MM.1S (cell line): ENCODE data around the gene DUSP8.

ENCODE experiments used
- DNase-seq: peaks from one replicate; pipeline ENCODE4 v3.0.0-alpha.2; 2015
- H2AFZ ChIP-seq: fragments of 300-600 bp; sonication (generic); 2 replicates; pipeline ENCODE4 v1.6.0; 2016; ENCODE audit warnings: antibody characterized with exemption, low read length
- H3F3A ChIP-seq: fragments of 300-600 bp; sonication (generic); 2 replicates; pipeline ENCODE4 v1.6.1; 2016; ENCODE audit warnings: mild to moderate bottlenecking, antibody characterized with exemption, low read length, moderate library complexity, mixed read lengths; ENCODE audit not compliant: insufficient read depth
- H3K27ac ChIP-seq: fragments of 300-600 bp; sonication (generic); 2 replicates; pipeline ENCODE4 v1.5.1; 2016; ENCODE audit warnings: mild to moderate bottlenecking, low read length
- H3K27me3 ChIP-seq: fragments of 300-600 bp; sonication (generic); replicated peaks from 2 replicates; pipeline ENCODE4 v1.6.0; 2016; ENCODE audit warnings: low read length; ENCODE audit not compliant: insufficient read depth
- H3K36me3 ChIP-seq: fragments of 300-600 bp; sonication (generic); replicated peaks from 2 replicates; pipeline ENCODE4 v1.6.1; 2016; ENCODE audit warnings: mild to moderate bottlenecking, low read length, mixed read lengths; ENCODE audit not compliant: insufficient read depth
- H3K4me1 ChIP-seq: fragments of 300-600 bp; sonication (generic); 2 replicates; pipeline ENCODE4 v1.6.1; 2016; ENCODE audit warnings: low read length, mixed read lengths
- H3K4me2 ChIP-seq: fragments of 300-600 bp; sonication (generic); 2 replicates; pipeline ENCODE4 v1.6.0; 2016; ENCODE audit warnings: low read depth, low read length
- H3K4me3 ChIP-seq: fragments of 300-600 bp; sonication (generic); 2 replicates; pipeline ENCODE4 v1.5.1; 2016; ENCODE audit warnings: low read length, mixed read lengths
- H3K79me2 ChIP-seq: fragments of 300-600 bp; sonication (generic); 2 replicates; pipeline ENCODE4 v1.6.1; 2016; ENCODE audit warnings: mixed run types, low read length, mixed read lengths
- H3K9ac ChIP-seq: fragments of 300-600 bp; sonication (generic); 2 replicates; pipeline ENCODE4 v1.6.1; 2016; ENCODE audit warnings: low read length, mixed read lengths
- H3K9me2 ChIP-seq: fragments of 300-600 bp; sonication (generic); replicated peaks from 2 replicates; pipeline ENCODE4 v1.6.1; 2016; ENCODE audit warnings: mild to moderate bottlenecking, low read length, mixed read lengths; ENCODE audit not compliant: insufficient read depth
- H3K9me3 ChIP-seq: fragments of 300-600 bp; sonication (generic); replicated peaks from 2 replicates; pipeline ENCODE4 v1.6.1; 2016; ENCODE audit warnings: mild to moderate bottlenecking, low read length, mixed read lengths; ENCODE audit not compliant: insufficient read depth
- H4K20me1 ChIP-seq: fragments of 300-600 bp; sonication (generic); 2 replicates; pipeline ENCODE4 v1.6.1; 2016; ENCODE audit warnings: mild to moderate bottlenecking, low read length, moderate library complexity, mixed read lengths; ENCODE audit not compliant: insufficient read depth
- CTCF ChIP-seq: fragments of 300-600 bp; sonication (generic); IDR thresholded peaks from 2 replicates; pipeline ENCODE4 v1.5.1; 2016; ENCODE audit warnings: antibody characterized with exemption, low read length, mixed read lengths
- EZH2 ChIP-seq: fragments of 300-600 bp; sonication (generic); optimal IDR thresholded peaks from 2 replicates; pipeline ENCODE3; 2017; ENCODE audit warnings: low read depth, mild to moderate bottlenecking, antibody characterized with exemption, low read length, mixed read lengths
- EZH2phosphoT487 ChIP-seq: fragments of 300-600 bp; sonication (generic); IDR thresholded peaks from 2 replicates; pipeline ENCODE4 v1.6.1; 2018; ENCODE audit warnings: antibody characterized with exemption, low read length

Gene DUSP8

DNA sequence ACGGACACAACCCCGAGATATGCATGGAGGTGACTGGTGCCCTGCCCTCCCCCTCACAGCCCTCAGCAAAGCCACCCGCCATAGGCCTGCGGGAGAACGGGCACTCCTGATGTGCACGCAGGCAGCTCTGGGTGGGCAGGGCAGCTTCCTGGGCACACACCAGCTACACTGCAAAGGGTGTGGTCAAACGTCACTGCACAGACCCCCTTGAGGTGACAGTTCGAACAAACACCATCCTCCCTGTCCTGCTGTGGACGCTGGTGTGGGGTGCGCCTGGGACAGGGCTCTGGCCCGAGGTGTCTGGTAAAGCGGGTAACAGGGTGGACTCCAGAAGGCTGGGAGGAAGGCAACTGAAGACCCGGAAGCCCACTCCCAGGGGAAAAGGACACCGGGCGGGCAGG is 63.6 kb downstream of the DUSP8 start:
- Histone ChIP-seq H3K9me2 (no peaks in the 10 kb centered on the region), H3K4me1 (no peaks in the 10 kb centered on the region), H3K36me3 (no peaks in the 10 kb centered on the region), H3K9me3 (no peaks in the 10 kb centered on the region), H3K4me2 (no peak overlapping the region), H3K79me2 (peaks cover 19% of the 10 kb centered on the region), H3K4me3 (no peak overlapping the region), H3K27ac (no peak overlapping the region), H3K27me3 (no peaks in the 10 kb centered on the region), H3K9ac (no peak overlapping the region), H3F3A (peaks cover 4% of the 10 kb centered on the region; the same call in 1 of the 2 replicates), H2AFZ (no peak overlapping the region), H4K20me1 (no peaks in the 10 kb centered on the region)
- no peak for TF ChIP-seq CTCF
- no peak for TF ChIP-seq EZH2
- TF ChIP-seq EZH2phosphoT487, result no peak
- DNase-seq, result no peak

DNA sequence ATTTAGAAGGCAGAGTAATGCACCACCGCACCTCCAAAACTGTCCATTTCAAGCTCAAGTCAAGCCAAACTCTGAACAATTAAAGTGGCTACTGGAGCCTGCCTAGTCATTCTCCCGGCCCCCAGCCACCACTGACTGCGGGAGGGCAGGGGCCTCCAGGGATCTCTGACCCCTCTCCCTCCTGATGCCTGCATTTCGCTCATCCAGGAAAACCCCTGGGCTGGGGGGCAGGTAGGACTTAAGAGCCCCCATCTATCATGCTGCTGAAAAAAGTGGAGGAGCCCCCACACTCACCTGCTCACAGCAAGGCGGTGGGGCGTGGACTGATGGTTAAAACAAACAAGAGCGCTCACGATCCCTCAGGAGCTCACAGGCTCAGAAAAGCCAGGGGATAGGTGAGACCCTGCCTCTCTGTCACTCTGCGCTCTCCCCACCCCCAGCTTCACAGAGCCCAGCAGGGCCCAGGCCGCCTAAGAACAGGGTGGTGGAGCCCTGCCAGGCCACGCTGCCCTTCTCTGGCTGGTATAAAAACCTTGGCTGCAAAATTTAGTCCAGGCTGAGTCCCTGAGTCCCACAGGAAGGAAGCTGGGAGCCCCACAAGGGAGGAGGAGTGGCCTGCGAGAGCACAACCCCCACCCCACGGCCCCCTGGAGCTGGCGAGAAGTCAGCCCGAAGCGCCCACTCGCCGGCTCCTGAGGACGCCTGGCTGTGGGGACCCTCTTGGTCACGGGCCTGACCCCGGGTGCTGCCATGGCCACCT is 64.5 kb downstream of the DUSP8 start:
- H4K20me1 ChIP-seq, result no peaks in the 10 kb centered on the region
- H3K27me3 ChIP-seq, result no peaks in the 10 kb centered on the region
- H3K79me2 ChIP-seq, result peaks cover 21% of the 10 kb centered on the region
- H2AFZ ChIP-seq, result no peak overlapping the region
- H3K27ac ChIP-seq, result no peak overlapping the region
- no peaks in the 10 kb centered on the region for H3K9me2 ChIP-seq
- TF ChIP-seq CTCF (no peak), EZH2 (no peak), EZH2phosphoT487 (no peak)
- no peaks in the 10 kb centered on the region for H3K9me3 ChIP-seq
- no peak overlapping the region for H3K4me2 ChIP-seq
- H3K4me3 ChIP-seq, result no peak overlapping the region
- DNase-seq, result no peak
- no peaks in the 10 kb centered on the region for H3K36me3 ChIP-seq
- H3K4me1 ChIP-seq, result no peaks in the 10 kb centered on the region
- no peak overlapping the region for H3K9ac ChIP-seq
- peaks cover 4% of the 10 kb centered on the region; the same call in 1 of the 2 replicates for H3F3A ChIP-seq

GRCh38 chr11:1506981-1507380 is 65.1 kb downstream of the DUSP8 start:
- no peaks in the 10 kb centered on the region for H4K20me1 ChIP-seq
- DNase-seq, result no peak

DNA sequence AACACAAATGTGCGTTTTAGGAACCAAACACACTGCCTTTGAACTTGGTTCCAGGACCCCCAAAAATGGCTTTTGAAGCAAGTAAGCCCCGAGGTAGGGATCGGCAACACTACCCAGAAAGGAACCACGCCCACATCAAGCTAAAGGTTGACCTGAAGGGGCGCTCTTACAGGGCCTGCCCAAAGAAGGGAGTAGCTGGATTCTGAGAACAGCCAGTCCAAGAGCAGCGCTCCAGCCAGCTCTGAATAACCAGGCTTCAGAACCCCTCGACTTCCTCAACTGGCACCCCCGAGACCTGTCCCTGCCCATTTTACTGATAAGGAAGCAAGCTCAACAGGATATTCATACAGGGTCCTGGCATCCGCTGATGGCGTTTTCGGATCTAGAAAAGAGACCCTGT is 66.6 kb downstream of the DUSP8 start:
- H3F3A ChIP-seq, result no peaks in the 10 kb centered on the region
- H3K4me1 ChIP-seq, result no peaks in the 10 kb centered on the region
- no peaks in the 10 kb centered on the region for H3K36me3 ChIP-seq
- TF ChIP-seq EZH2phosphoT487 (no peak), CTCF (no peak), EZH2 (no peak)
- no peaks in the 10 kb centered on the region for H4K20me1 ChIP-seq
- H3K27me3 ChIP-seq, result no peaks in the 10 kb centered on the region
- H3K9me2 ChIP-seq, result no peaks in the 10 kb centered on the region
- no peak overlapping the region for H3K27ac ChIP-seq
- no peak overlapping the region for H3K4me3 ChIP-seq
- H3K9ac ChIP-seq, result no peak overlapping the region
- H2AFZ ChIP-seq, result no peak overlapping the region
- H3K4me2 ChIP-seq, result no peak overlapping the region
- DNase-seq, result no peak
- no peaks in the 10 kb centered on the region for H3K9me3 ChIP-seq
- H3K79me2 ChIP-seq, result peaks cover 23% of the 10 kb centered on the region

More at GRCh38 chr11:1506981-1507380, 65.1 kb downstream of the DUSP8 start:
- Histone ChIP-seq H3K4me3 (no peak overlapping the region), H3K27me3 (no peaks in the 10 kb centered on the region), H3K9me2 (no peaks in the 10 kb centered on the region), H3K4me2 (no peak overlapping the region), H3K27ac (no peak overlapping the region), H3K36me3 (no peaks in the 10 kb centered on the region), H3K9ac (no peak overlapping the region), H3F3A (no peaks in the 10 kb centered on the region), H3K9me3 (no peaks in the 10 kb centered on the region), H2AFZ (no peak overlapping the region), H3K79me2 (peaks cover 23% of the 10 kb centered on the region), H3K4me1 (no peaks in the 10 kb centered on the region)
- TF ChIP-seq EZH2phosphoT487, result no peak
- no peak for TF ChIP-seq EZH2
